Stimulated activated CD8-positive, alpha-beta memory T cell treated with anti-CD3 and anti-CD28 coated beads, Interleukin-4, amount 100 ng/mL, for 48 hours (primary cell): ENCODE measurements around the gene LANCL3.
"Not testable (repeated sequence)": the region's sequence is repeated elsewhere in the genome, so short reads cannot be mapped to it uniquely, and the experiment has no call there.

Experiments used
- DNase-seq: peaks from one replicate; pipeline ENCODE4 v3.0.0-alpha.2; 2020

Gene LANCL3

DNA sequence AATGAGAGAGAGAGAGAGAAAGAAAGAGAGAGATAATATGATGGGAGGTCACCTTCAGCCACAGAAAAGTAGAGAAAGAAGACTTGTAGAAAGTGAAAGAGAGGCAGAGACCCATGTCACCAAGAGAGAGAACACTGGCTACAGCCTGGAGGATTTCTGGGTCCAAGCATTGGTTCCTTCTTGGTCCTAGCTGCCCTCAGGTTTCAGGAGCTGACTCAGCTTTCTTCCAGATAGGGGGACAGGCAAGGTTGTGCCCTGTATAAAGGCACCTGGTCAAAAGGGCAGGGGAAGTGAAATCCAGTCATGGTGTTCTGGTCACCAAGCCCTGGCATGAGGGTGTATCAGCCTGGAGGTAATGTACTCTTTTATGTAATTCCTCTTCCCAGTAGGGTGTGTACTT, 66.6 kb downstream of the LANCL3 start:
- no peak for DNase-seq

DNA sequence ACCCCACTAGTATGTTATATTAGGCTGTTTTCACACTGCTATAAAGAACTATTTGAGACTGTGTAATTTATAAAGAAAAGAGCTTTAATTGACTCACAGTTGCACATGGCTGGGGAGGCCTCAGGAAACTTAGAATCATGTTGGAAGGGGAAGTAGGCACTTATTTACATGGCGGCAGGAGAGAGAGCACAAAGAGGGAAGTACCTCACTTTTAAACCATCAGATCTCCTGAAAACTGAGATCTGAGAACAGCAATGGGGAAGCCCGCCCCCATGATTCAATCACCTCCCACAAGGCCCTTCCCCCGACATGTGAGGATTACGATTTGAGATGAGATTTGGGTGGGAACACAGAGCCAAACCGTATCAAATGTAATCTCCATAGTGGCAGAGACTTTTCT, 68.7 kb downstream of the LANCL3 start:
- DNase-seq = no peak

DNA sequence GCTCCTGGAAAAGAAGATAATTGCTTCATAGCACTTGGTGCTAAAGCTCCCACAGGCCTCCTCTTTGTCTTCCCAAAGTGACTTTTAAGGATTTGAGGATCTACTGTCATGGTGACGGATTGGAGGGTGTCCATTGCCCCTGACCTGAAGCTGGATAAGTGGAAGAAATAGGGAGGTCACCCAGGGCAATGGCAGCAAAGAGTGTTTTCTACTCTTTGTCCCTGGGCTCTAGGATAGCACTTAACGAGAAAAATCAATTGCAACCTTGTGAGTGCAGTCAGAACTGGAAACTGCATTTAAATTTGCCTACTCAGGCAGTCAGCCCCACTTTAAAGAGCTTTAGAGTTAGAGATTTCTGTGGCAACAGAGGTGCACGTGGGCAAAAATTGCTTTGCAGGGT, 70.4 kb downstream of the LANCL3 start:
- DNase-seq = no peak

DNA sequence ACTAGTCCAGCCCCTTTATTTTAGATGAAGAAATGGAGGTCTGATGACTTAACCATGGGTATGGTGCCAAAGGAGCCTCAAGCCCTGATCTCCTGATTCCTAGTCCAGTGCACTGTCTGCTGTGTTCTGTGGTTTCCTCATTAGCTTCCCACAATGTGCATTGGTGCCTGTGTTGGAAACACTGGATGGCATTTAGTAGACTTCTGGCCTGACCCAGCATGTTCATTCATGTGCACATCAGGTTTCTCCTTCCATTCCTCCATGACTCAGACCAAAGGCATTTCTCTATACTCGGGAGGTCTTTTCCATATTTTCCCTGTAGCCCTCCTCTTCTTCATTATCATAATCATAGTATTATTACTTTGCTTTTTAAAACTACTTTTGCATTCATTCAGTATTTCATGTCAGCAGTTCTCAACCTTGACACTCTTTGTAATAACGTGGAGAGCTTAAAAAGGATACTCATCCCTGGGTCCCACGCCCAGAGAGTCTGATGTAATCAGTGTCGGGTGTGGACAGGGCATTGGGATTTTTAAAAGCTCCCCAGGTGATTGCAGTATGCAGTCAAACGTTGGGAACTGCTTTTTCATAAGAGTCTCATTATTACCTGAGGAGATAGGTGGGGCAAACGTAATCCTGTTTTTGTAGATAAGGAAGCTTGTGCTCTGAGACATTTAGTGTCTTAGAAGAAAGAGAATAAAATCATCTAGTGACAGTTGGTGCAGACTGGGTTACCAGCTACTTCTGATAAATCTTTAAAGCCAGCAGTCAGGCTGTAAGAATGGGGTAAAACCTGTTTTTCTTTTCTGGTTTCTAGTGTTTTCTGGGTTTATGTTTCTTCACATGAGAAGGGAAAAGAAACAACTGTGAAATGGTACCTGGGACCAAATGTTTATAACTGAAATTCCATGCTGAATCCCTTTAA, 73.2 kb downstream of the LANCL3 start:
- DNase-seq = no peak

DNA sequence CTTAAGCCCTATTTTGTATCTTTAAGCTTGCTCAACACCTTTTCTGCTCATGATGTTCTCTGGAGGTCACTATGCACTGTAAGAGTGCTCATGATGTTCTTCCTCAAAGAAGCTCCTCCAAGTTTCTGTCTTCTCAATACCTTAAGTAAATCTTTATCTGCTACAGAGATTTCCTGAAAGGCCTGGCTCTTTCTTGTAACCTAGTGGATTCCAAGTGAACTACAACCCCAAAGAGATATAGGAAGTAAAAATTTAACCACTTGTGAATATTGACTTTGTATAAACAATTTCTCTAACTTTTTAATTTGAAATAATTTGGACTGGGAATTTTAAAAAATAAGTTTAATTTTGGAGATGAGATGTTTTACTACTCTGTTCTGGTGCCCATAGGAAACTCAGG, 74.8 kb downstream of the LANCL3 start:
- no peak for DNase-seq

DNA sequence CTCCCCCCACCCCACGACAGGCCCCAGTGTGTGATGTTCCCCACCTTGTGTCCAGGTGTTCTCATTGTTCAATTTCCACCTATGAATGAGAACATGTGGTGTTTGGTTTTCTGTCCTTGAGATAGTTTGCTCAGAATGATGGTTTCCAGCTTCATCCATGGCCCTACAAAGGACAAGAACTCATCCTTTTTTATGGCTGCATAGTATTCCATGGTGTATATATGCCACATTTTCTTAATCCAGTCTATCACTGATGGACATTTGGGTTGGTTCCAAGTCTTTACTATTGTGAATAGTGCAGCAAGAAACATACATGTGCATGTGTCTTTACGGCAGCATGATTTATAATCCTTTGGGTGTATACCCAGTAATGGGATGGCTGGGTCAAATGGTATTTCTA, 79.4 kb downstream of the LANCL3 start:
- DNase-seq = not testable (repeated sequence)

DNA sequence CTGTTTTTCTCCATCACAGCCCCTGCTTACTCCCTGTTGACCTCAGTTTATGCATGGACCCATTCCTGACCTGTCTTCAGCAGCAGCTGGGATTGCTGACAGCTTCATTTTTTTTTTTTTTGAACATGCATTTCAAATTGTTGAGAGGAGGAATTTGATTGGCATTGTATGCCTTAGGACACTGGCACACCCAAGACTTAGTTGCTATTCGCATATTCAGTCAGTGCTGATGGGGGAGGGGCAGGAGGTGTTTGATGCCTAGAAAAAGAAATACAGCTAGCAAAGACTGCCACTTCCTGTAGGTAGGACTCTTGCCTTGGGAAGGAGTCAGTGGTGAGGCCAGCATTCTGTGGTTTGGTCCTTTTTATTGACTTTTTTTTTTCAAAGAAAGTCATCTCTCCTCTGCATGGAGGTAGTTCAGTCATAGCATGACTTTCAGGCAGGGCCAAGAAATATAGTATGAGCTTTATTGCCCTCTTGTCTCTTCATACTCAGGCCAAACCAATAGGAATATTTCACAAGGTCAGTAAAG, 80.5 kb downstream of the LANCL3 start:
- no peak for DNase-seq

DNA sequence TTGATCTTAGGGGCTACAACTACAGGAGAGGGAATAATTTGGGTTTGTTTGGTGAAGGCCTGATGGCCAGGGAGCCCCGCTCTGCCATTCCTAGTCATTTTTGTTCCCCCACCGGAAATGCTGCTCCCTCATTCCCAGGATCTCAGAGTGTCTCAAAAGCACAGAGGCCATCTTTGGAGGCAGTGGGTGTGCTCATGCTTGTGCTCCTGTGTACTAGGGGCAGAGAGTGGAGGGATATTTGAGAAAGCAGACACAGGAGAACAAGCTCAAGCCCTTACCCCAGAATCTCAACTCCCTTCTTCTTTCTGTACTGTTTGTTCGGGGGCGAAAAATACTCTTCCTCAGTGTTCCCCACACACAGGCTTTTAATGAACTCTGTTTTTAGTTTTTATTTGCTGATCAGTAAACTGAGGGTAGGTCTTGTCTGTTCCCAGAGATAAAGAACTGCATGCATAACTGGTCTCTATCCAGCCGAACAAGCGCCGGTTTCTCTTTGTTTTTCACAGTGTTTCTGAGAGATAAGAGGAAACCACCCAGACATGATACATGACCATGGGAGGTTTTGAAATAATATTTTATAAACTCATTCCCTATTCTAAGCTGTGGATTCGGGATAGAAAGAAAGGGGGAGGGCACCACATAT, 81.2 kb downstream of the LANCL3 start:
- no peak for DNase-seq

DNA sequence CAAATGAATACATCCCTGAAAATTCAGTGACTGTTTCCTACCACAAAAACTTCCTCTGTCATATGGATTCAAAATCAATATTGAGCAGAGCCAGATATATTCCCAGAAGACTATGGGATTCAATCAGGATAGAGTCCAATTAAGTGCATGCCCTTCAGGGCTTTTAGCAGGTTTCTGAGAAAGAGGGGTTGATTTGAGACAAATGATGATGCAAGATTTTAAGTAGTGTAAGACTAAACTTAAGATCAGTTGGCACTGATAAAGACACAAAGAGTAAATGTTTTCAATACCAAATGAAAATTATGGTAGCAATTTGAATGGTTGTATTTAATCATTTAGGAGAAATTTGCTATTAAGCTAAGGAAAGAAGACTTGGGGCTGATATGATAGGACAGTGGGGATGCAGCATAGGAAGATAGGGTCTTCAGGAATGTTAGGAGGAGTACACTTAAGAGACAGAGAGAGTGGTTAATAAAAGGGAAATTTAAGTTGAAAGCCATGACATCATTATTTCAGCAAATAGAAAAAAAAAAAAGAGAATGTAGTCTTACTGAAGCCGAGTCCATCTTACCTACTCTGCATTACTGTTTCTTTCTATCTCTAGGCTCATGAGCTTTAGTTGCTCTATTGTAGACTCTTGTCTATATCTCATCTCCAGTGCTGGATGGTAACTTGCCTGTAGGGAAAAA, 82.1 kb downstream of the LANCL3 start:
- DNase-seq = no peak

DNA sequence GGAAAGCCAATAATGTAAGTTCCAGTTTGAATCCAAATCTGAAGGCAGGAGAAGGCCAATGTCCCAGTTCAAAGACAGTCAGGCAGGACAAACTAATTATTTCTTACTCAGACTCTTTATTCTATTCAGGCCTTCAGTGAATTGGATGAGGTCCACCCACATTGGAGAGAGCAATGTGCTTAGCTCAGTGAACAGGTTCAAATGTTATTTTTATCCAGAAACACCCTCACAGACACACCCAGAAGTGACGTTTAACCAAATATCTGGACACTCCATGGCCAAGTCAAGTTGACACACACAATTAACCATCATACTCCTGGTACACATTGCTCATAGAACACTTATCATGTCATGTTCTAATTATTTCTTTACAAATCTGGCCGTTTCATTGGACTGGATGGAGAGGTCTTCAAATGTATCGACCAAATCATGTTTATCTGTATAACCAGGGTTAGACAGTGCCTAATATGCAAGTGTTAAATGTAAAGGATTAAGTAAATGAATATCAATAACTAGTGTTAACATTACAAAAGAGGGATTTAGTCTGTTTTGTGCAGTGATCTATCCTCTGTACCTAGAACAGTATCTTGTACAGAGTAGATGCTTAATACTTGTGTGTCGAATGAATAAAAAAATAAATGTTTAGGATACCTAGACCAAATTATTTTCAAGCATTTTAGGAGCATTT, 87.0 kb downstream of the LANCL3 start:
- no peak for DNase-seq

DNA sequence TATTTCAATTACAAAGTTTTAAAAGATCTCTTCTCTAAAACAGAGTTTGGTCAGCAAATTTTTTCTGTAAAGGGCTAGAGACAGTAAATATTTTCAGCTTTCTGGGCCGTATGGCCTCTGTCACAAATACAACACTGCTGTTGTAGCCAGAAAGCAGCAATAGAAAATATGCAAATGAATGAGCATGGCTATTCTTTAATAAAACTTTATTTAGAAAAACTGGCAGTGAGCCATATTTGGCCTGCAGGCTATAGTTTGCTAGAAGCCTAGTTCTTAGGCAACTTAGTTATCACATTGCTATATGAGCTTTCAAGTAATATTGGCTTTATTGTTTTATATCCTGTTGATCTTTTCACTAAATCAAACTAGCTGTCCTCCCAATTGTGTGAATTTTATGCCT, 87.6 kb downstream of the LANCL3 start:
- no peak for DNase-seq

DNA sequence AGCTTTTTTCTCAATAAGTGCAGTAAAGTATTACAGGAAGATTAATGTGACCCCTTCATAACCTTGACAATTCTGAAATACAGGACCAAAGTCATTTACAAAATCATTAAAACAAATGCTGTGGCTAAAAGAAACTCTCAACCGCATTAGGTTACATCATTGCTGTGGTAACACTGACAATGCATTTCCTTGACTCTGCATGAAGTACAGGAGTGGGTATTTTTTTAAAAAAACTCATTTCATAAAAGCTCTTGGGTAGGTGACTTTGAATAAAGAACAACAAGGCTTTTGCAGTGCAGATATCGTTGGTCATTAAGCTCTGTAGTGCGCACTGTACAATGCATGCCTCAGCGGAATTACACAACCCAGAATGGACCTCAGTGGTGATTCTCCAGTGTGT, 90.7 kb downstream of the LANCL3 start:
- no peak for DNase-seq

DNA sequence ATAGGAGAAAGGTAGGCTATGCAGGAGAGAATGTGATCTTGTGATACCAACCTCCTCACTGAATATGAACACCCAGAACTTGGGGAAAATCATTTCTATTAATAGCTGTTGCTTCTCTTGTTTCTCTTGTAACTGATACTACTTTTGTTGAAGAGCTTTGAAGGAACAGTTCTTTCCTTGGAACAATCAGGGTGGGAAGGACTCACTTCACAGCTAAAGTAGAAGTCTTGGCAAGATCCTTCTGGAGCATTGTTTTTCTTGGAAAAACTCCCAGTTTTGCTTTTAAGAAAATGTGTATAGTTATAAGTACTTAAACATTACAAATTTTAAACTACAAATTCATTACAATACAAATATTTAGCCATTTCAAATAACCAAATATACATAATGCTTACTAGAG, 95.1 kb downstream of the LANCL3 start:
- DNase-seq = no peak

DNA sequence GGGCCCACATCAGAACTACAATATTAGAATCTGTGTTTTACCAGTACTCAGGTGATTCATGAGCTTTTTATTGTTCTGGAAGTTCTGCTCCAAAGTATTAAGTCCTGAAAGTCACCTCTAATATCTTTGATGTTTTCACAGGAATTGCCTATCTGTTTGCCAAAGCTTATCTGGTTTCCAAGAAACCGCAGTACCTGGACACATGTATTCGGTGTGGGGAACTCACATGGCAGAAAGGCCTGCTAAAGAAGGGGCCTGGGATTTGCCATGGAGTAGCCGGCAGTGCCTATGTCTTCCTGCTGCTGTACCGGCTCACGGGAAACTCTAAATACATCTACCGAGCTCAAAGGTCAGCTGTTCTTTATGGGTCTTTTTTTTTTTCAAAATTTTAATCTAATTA, 95.7 kb downstream of the LANCL3 start:
- no peak for DNase-seq

DNA sequence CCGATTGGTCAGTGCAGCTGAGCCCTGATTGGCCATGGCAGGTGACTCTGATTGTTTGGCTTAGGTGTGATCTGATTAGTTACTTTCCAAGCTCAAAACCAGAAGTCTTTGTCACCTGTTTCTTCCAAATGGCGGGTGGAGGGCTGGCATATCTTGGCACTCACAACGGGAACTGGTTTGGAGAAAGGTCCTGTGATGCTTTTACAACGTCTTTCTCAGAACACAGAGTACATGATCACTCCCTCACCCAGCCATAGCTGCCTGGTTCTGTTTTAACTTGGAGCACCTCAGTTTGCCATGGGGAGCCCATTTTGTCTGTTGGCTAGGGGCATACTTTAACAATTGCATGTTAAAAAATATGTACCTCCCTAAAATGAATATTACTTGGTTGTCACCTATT, 101.1 kb downstream of the LANCL3 start:
- DNase-seq = no peak

DNA sequence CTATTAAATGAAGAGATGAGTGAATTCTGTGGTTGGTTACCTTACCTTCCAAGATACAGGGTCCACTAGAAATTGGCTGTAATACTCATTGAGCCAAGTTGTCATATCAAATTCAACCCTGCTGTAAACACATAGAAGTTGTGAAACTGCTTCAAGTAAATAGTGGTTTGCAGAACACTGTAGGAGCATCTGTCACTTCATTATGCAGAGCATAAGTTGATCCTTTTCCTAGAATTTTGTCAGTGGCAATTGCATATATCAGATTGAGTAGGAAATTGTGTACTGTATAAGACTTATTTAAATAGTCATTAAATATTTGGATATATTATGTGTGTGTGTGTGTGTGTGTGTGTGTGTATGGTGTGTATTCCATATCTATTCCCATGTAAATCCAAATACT, 105.3 kb downstream of the LANCL3 start:
- DNase-seq = no peak

DNA sequence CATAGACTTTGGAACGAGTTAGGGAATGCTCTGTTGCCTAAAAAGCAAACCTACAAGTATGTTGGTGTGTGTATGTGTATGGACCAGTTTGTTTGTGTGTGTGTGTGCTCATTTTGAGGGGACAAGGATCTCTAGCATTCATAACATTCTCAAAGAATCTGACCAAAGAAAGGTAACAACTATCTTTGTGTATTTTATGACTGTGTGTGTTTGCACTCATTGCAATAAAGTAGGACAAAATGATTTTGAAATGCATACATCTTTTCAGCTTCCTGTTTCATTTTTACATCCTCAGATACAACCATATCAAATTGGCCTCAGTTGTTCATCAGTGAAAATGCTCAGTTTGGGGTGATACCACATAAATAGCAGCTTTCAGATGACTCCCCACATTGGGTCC, 105.8 kb downstream of the LANCL3 start:
- no peak for DNase-seq

DNA sequence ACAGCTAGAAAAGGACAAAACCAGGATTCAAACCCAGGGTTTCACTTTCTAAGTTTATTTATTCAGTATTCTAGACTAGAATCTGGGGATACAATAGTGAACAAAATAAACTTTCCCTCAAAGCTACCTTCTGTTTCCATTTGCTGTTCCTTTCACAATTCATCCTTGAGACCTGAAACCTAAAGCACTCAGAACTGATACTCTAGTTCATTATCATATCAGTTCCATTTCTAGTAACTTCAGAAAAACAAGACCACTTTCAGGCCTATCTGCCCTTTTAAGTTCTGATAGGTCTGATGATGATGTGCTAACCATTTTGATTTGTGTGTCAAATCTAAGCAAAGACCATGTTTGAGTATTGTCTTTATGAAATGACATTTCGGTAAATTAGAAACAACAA, 106.3 kb downstream of the LANCL3 start:
- DNase-seq = no peak

DNA sequence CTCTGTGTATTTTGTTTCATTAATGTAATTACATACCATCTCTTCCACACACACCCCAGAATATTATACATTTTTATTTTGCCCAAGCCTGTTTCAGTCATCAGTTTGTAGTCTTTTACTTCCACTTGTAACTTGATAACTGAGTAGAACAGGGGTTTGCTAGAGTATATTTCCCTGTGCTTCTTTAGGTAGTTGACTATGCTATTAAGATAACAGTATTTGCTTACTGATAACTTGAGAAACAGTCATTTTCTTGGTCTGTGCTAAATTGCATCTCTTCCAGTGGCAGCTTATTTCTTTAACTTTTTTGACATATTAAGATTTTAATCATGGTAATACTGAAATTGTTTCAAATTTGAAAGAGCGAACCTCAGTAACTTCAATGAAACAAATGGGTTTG, 107.1 kb downstream of the LANCL3 start:
- DNase-seq = no peak

DNA sequence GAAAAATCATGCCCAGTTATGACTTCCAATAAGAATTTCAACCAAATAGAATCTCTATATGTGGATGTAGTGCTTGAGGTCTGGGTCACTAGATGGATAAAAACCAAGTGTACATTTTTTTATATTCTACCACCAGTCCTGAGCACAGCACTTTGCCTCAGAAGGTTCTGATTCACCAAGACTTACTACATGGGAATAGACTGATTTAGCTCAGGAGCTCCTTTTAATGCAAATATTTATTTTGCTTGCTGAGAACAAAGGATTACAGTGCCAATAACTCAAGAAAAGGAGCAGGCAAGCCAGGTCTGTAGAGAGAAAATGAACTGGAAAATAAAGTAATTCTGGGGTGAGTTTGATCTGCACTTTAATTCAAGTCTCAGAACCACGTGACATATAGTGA, 107.8 kb downstream of the LANCL3 start:
- no peak for DNase-seq

DNA sequence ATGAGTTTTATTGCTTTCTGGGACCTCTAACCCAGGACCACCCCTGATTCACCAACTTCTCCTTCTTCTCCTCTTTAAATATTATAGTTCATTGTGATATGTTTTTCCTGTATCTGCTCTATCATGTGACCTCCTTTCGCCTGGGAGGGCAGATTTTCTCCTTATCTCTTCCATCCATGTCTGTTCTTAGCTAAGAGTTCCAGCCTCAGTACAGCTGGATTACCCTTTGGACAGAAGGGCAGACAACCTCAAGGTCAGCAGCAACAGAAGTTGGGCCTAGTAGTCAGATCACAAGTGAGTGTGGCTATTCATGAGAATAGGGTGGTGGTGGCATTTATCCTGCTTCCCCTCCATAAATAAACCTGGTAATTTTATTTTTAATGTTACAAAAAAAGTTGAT, 108.4 kb downstream of the LANCL3 start:
- no peak for DNase-seq

DNA sequence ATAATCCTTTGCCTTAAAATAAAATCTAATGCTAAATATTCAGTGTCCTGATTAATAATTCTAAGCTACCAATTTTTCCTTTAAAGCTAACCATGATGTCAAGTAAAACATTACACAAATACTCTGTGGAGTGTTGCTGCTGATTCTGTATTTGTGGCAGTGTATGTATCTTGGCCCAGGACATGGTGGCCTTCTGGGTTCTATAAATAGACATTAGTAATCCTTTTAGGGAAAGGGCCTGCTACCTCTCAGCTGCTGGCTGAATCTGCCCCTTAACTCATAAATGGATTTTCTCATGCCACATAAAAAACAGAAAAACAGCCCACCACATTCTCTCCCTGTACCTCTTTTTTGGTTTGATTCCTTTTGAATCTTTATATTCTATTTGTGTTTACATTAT, 113.0 kb downstream of the LANCL3 start:
- no peak for DNase-seq

DNA sequence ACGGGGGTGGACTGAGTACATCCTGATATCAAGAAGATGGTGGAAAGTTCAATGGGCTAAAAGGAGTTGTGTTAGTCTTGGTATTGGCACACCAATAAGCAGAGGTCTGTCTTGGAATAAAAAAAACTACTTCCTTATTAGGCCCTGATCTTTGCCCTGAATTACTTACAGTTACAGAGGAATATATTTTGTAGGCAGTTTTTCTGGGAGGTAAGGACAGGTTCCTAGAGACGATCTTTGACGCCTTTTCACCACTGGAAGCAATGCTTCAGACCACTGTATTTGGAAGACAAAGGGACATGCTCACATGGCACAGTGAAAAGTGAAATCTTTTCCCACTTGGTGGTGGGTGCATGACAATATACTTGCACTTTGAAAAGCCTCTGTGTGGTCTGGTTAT, 113.5 kb downstream of the LANCL3 start:
- no peak for DNase-seq
